HepG2 (cell line): Measurements from ENCODE around the gene TMEM19. TPM values are rescaled to one million over a fixed set of nuclear protein-coding genes. Genes with fewer than 3 reads are reported as not detected.
A peak's percentile ranks its signal among the peaks of the same experiment; 100 is the strongest.

Experiments
- ETV6 ChIP-seq: sonication (generic); formaldehyde crosslinking; conservative IDR thresholded peaks from 2 replicates; pipeline ENCODE4 v1.4.0; 2020; ENCODE audit warnings: missing genetic modification reagents
- FOXC1 ChIP-seq: sonication (generic); formaldehyde crosslinking; IDR thresholded peaks from 2 replicates; pipeline ENCODE4 v1.8.0; 2022; ENCODE audit warnings: mild to moderate bottlenecking, missing genetic modification reagents, borderline replicate concordance
- HNRNPL ChIP-seq: fragments of 200-400 bp; formaldehyde crosslinking; IDR thresholded peaks from 2 replicates; pipeline ENCODE4 v1.6.1; 2017; ENCODE audit warnings: mild to moderate bottlenecking, low read depth, low read length
- NAIF1 ChIP-seq: sonication (generic); formaldehyde crosslinking; IDR thresholded peaks from 2 replicates; pipeline ENCODE4 v1.5.0; 2020; ENCODE audit warnings: mild to moderate bottlenecking, missing genetic modification reagents, borderline replicate concordance
- NR3C1 ChIP-seq: sonication (generic); formaldehyde crosslinking; IDR thresholded peaks from 2 replicates; pipeline ENCODE4 v1.4.0; 2020; ENCODE audit warnings: missing genetic modification reagents
- PRDM10 ChIP-seq: sonication (generic); formaldehyde crosslinking; IDR thresholded peaks from 2 replicates; pipeline ENCODE4 v1.4.0; 2020; ENCODE audit warnings: low read depth, missing genetic modification reagents
- SMYD3 ChIP-seq: sonication (generic); formaldehyde crosslinking; IDR thresholded peaks from 2 replicates; pipeline ENCODE4 v1.8.1; 2023; ENCODE audit warnings: mild to moderate bottlenecking, missing genetic modification reagents
- SNRNP70 ChIP-seq: fragments of 200-400 bp; formaldehyde crosslinking; IDR thresholded peaks from 2 replicates; pipeline ENCODE4 v1.6.1; 2017; ENCODE audit warnings: mild to moderate bottlenecking, low read depth, low read length, moderate library complexity
- TAF15 ChIP-seq: fragments of 200-400 bp; formaldehyde crosslinking; IDR thresholded peaks from one replicate; pipeline ENCODE4 v1.6.1; 2018; ENCODE audit warnings: mild to moderate bottlenecking, low read depth, low read length; ENCODE audit not compliant: poor library complexity, severe bottlenecking
- TFDP1 ChIP-seq: IDR thresholded peaks from 2 replicates; pipeline ENCODE4 v1.6.1; 2016; ENCODE audit warnings: missing compliant biosample characterization, missing genetic modification reagents, borderline replicate concordance
- U2AF2 ChIP-seq: fragments of 200-400 bp; formaldehyde crosslinking; IDR thresholded peaks from 2 replicates; pipeline ENCODE4 v1.6.1; 2017; ENCODE audit warnings: low read depth, mild to moderate bottlenecking, low read length
- XBP1 ChIP-seq: sonication (generic); formaldehyde crosslinking; IDR thresholded peaks from 2 replicates; pipeline ENCODE4 v1.5.0; 2020; ENCODE audit warnings: missing genetic modification reagents
- ZBTB4 ChIP-seq: sonication (generic); formaldehyde crosslinking; IDR thresholded peaks from 2 replicates; pipeline ENCODE4 v1.4.0; 2020; ENCODE audit warnings: missing genetic modification reagents, mild to moderate bottlenecking, borderline replicate concordance
- ZC3H13 ChIP-seq: sonication (generic); formaldehyde crosslinking; IDR thresholded peaks from 2 replicates; pipeline ENCODE4 v1.8.1; 2023; ENCODE audit warnings: mild to moderate bottlenecking, missing genetic modification reagents, moderate library complexity
- ZNF101 ChIP-seq: sonication (generic); formaldehyde crosslinking; IDR thresholded peaks from 2 replicates; pipeline ENCODE4 v1.4.0; 2020; ENCODE audit warnings: mild to moderate bottlenecking, low read depth, missing genetic modification reagents, borderline replicate concordance
- ZNF761 ChIP-seq: sonication (generic); formaldehyde crosslinking; conservative IDR thresholded peaks from 2 replicates; pipeline ENCODE4 v1.4.0; 2020; ENCODE audit warnings: mild to moderate bottlenecking, missing genetic modification reagents
- ZNF777 ChIP-seq: sonication (generic); formaldehyde crosslinking; IDR thresholded peaks from 2 replicates; pipeline ENCODE4 v1.4.0; 2020; ENCODE audit warnings: missing genetic modification reagents
- polyA plus RNA-seq, 8 experiments: library from polyadenylated mRNA; depleted of rRNA in 3 of 8; stranded (reverse) in 7 of 8; unstranded in 1 of 8; fragments of >200 nt; fragmentation: Illumina TruSeq in 4 of 8; extraction: Trizol in 4 of 8; gene quantifications; 2 replicates each; pipeline versions ENCODE4 v1.2.1 to v1.2.3, GENCODE V29; 2011 to 2016; ENCODE audit warnings: low read depth in 4 of 8, missing spikeins in 1 of 8, mixed read lengths in 1 of 8; ENCODE audit not compliant: insufficient read depth in 1 of 8
- total RNA-seq, 5 experiments: library from RNA; depleted of rRNA; stranded (reverse); fragments of >200 nt; fragmentation: Illumina TruSeq; extraction: Trizol; gene quantifications; 2 replicates each; pipeline ENCODE4 v1.2.3, GENCODE V29; 2016; ENCODE audit warnings: low read depth in 1 of 5

Gene TMEM19
- total and polyA plus RNA-seq, 2 of the 13 experiments (the other 11 are each of a cell fraction or from before 2014, with no cell fraction given) = 16.9 to 22.5 TPM

- TF ChIP-seq ZC3H13 = no peak
- peak; percentile 84 for TF ChIP-seq TFDP1 (CRISPR knock-in tag)
- no peak for TF ChIP-seq TAF15
- peak; percentile 59; the same call in 1 of the 2 replicates for TF ChIP-seq PRDM10 (CRISPR knock-in tag)
- TF ChIP-seq ZBTB4 (CRISPR knock-in tag) = peak; percentile 90; the same call in 1 of the 2 replicates
- no peak for TF ChIP-seq U2AF2
- TF ChIP-seq HNRNPL = peak; percentile 85; the same call in 1 of the 2 replicates
- peak; percentile 86; the same call in 1 of the 2 replicates for TF ChIP-seq NAIF1 (CRISPR knock-in tag)
- peak; percentile 95 for TF ChIP-seq ZNF761 (CRISPR knock-in tag)
- peak; percentile 67 for TF ChIP-seq ETV6 (CRISPR knock-in tag)
- TF ChIP-seq NR3C1 (CRISPR knock-in tag) = no peak
- peak; percentile 59; the same call in 1 of the 2 replicates for TF ChIP-seq ZNF777 (CRISPR knock-in tag)
- TF ChIP-seq XBP1 (CRISPR knock-in tag) = no peak
- 0 out of 2 replicates have a peak, but pooled peaks have one; percentile 70 for TF ChIP-seq ZNF101 (CRISPR knock-in tag)
- TF ChIP-seq SNRNP70 = no peak
- TF ChIP-seq FOXC1 (CRISPR knock-in tag) = peak; percentile 91
- TF ChIP-seq SMYD3 (CRISPR knock-in tag) = peak; percentile 65; the same call in 1 of the 2 replicates
Measured at GRCh38 chr12:71685914-71686657, at the start of gene TMEM19 (continued).
